HG03135 (cell line): Measurements from ENCODE around the gene SLC6A12.
"Not testable (repeated sequence)": the region's sequence is repeated elsewhere in the genome, so short reads cannot be mapped to it uniquely, and the experiment has no call there.

ENCODE experiments used
- ATAC-seq: cut with Tn5 transposase; IDR thresholded peaks from one replicate; pipeline ENCODE4 v1.9.1; 2021; ENCODE audit warnings: mild to moderate bottlenecking, moderate library complexity; ENCODE audit not compliant: unreplicated experiment

The SLC6A12 gene

GRCh38 chr12:202081-202731, 11.8 kb downstream of the SLC6A12 start:
- ATAC-seq: no peak

GRCh38 chr12:201361-201760, 12.6 kb downstream of the SLC6A12 start:
- ATAC-seq: no peak

- no peak for ATAC-seq
Measured at GRCh38 chr12:198705-199104, 15.3 kb downstream of the SLC6A12 start.

DNA sequence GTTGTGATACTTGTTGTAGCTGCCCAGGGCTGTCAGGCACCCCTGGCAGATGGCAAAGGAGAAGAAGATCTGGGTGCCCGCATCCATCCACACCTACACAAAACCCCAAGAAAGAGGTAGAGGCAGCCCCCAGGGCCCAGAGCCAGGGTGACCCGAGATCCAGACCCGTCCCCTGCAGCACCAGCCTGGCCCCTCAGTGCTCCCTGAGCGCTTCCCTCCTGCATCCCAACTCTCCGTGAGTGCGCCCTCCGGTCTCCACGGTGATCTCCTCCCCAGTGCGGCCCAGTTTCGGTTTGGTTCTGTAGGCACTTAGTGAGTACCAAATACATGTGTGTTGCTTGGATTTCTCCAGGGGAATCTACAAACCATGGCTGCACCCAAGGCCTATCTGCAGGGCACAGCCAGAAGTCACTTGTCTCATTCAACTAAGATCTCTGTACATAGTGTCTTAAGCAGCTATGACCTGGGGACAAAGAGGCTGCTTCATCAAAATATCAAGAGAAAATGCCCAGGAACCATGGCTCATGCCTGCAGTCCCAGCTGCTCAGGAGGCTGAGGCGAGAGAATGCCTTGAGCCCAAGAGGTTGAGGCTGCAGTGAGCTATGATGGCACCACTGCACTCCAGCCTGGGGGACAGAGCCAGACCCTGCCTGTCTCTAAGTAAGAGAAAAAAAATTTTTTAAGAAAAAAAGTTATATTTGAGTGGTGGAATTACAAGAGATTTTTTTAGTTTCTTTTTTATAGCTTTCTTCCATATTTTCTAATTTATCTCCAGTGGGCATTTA, 15.9 kb downstream of the SLC6A12 start:
- ATAC-seq: no peak

- ATAC-seq: no peak
Measured at GRCh38 chr12:197347-197746, 16.6 kb downstream of the SLC6A12 start.

- ATAC-seq: no peak
Measured at GRCh38 chr12:196436-196835, 17.5 kb downstream of the SLC6A12 start.

GRCh38 chr12:195951-196350, 18.0 kb downstream of the SLC6A12 start:
- no peak for ATAC-seq

GRCh38 chr12:195156-195555, 18.8 kb downstream of the SLC6A12 start:
- ATAC-seq: no peak

- no peak for ATAC-seq
Measured at GRCh38 chr12:194276-194675, 19.7 kb downstream of the SLC6A12 start.

DNA sequence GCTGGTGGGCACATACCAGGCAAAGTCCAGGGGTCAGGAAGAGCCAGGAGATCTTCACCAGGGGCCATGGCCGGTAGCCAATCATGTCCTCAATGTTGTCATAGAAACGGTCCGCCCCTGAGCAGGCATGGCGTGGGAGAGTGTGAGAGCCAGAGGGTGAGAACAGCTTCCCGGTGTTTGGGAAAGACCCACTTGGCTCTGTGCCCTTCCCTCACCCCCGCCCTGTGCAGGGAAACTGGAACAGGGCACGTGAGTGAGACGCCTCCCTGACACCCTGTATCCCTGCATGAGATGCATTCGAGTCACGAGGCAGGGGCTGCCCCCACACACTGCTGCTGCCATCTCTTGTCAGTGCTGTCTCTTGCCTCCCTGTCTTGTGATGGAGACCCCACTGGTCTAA, 20.7 kb downstream of the SLC6A12 start:
- no peak for ATAC-seq

GRCh38 chr12:191541-191940, 22.4 kb downstream of the SLC6A12 start:
- ATAC-seq: no peak

DNA sequence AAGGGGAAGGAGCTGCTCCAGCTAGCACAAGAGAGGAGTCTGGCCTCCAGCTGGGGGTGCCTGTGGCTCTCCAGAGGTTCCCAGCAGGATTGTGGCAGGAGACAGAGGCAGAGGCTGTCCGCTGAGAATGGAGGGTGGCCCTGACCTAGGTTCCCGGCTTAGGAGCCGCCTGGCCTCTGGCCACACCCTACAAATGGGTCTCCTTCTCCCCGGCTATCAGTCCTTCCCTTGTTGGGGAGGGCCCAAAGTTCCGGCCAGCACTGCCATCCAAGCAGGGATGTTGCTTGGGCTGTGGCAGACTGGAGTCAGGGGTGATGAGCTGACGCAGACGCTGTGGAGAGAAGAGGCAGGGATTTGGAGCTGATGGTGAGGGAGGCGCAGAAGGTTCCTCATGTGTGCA, 23.1 kb downstream of the SLC6A12 start:
- no peak for ATAC-seq

DNA sequence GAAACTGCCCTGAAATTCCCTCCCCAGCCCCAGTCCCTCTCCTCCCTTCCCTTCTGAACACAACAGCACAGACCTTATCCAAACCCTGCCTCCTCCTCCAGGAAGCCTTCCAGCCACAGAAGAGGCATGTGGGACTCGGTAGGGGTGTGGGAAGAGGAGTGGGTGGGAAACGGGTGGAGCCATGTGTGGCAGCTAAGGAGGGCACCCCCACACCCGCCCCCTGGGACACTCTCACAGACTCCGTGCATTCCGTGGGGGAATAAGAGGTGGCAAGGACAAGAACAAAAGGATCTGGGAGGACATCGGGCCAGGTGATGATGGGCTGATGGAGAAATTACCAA, 24.4 kb downstream of the SLC6A12 start:
- no peak for ATAC-seq

- ATAC-seq: no peak
Measured at GRCh38 chr12:188910-189621, 24.9 kb downstream of the SLC6A12 start.

DNA sequence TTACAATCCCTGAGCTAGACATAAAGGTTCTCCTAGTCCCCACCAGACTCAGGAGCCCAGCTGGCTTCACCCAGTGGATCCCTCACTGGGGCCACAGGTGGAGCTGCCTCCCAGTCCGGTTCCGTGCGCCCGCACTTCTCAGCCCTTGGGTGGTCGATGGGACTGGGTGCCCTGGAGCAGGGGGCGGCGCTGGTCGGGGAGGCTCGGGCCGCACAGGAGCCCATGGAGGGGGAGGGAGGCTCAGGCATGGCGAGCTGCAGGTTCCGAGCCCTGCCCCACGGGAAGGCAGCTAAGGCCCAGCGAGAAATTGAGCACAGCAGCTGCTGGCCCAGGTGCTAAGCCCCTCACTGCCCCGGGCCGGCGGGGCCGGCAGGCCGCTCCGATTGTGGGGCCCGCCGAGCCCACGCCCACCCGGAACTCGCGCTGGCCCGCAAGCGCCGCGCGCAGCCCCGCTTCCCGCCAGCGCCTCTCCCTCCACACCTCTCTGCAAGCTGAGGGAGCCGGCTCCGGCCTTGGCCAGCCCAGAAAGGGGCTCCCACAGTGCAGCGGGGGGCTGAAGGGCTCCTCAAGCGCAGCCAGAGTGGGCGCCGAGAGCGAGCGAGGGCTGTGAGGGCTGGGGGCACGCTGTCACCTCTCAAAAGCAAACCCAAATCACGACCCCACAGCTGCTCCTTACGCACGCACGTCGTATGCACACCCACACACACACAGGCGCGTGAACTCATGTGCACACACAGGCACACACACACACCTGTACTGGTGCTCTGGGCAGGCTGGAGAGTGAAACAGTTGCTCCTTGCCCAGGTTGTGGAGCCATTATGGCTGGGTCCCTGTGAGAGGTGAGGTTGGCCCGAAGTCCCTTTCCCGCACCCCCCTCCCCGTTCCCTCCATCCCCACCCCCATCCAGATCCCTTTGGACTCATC, 25.7 kb downstream of the SLC6A12 start:
- not testable (repeated sequence) for ATAC-seq

DNA sequence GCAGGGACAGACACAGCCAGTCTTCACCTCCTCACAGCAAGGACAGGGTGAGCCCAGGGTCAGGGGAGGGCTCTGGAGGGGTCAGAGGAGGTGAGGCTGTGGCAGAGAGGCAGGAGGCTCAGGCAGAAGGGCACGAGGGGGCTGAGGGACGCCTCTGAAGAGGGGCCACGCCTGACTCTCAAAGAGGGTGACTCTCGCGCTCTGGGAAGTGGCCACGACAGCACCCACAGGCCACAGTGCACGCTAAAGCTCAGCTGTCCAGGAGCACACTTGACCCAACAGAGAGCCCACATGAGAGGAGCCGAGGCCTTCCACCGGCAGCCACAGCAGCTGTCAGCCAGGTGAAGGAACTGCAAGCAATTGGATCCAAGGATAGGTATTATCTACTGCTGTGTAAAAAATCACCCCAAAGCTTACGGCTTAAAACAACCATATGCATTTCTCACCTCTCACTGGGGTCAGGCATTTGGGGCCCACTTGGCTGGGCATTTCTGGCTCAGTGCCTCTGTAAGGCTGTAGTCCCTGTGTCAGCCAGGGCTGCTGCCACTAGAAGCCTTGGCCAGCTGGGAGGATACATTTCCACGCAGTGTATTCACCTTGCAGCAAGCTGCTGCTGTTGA, 27.8 kb downstream of the SLC6A12 start:
- no peak for ATAC-seq

- ATAC-seq: no peak
Measured at GRCh38 chr12:185576-185955, 28.4 kb downstream of the SLC6A12 start.

DNA sequence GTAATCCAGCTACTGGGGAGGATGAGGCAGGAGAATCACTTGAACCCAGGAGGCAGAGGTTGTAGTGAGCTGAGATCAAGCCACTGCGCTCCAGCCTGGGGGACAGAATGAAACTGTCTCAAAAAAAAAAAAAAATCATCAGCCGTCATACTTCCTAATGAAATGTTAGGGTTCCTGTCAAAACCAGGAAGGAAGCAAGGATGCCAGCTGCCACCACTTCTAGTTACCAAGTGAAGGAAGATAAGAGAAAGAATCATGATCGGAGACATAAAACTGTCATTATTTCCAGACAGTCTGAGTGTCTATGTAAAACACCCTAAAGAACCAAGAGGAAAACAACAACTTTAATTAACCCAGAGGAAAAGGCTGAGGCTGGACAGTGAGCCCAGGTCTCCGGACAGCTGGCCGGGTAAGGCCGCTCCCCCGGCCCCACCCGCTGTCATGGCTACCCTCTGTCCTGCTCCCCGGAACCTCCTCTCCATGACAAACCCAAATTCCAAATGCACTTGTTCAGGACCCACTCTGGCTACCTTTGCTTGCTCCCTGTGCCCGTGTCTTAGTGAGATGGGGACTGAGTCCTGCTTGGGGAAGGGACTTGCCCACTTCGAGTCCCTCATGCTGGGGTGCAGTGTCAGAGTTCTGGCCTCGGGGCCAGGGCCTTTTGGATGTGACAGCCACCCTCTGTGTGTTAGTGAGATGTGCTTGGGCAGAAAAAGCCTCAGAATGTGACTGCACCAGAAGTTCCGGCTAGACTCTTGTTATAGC, 29.0 kb downstream of the SLC6A12 start:
- no peak for ATAC-seq

DNA sequence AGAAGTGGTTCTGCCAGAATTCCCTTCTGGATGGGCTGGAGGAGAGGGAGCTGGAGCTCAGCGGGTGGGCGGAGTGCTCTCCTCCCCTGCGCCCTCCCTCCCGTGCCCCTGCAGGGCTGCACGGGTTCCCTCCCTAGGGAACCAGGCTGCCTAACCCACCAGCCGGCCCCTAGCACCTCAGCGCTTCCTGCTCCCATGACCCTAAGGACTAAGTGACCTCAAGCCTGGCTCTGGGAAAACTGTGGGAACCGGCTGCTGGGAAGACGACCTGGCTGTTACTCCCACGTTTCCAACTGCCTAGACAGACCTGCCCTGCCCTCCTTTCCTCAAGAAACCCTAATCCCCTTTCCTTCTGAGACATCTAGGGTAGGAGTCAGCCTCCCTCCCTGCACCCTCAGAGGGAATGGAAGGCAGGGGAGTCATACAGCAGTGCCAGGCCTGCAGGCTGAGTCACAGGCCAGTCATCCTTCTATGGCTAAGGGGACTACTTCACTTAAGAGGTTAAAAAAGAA, 31.5 kb downstream of the SLC6A12 start:
- ATAC-seq: no peak

- no peak for ATAC-seq
Measured at GRCh38 chr12:181921-182320, 32.0 kb downstream of the SLC6A12 start.
